NCI-H69 (cell line): ENCODE results near the gene GXYLT1.
"Not testable (repeated sequence)": the region's sequence is repeated elsewhere in the genome, so short reads cannot be mapped to it uniquely, and the experiment has no call there.

Experiments
- DNase-seq: peaks from one replicate; lab custom pipeline; 2025; lab: John Stamatoyannopoulos, UW

The GXYLT1 gene

GRCh38 chr12:42099433-42099832 lies 45.2 kb downstream of the GXYLT1 start:
- DNase-seq, result no peak

- no peak for DNase-seq
Observed at GRCh38 chr12:42097971-42098370, 46.7 kb downstream of the GXYLT1 start.

DNA sequence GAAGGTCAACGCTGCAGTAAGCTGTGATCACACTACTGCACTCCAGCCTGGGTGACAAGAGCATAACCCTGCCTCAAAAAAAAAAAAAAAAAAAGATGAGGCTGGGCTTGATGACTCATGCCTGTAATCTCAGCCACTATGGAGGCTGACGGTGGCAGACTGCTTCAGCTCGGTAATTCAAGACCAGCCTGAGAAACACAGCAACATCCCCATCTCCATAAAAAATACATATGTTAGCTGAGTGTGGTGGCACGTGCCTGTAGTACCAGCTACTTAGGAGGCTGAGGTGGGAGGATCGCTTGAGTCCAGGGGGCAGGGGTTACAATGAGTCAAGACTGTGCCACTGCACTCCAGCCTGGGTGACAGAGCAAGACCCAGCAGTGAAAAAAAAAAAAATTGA lies 50.4 kb downstream of the GXYLT1 start:
- DNase-seq, result peak; percentile 8

DNA sequence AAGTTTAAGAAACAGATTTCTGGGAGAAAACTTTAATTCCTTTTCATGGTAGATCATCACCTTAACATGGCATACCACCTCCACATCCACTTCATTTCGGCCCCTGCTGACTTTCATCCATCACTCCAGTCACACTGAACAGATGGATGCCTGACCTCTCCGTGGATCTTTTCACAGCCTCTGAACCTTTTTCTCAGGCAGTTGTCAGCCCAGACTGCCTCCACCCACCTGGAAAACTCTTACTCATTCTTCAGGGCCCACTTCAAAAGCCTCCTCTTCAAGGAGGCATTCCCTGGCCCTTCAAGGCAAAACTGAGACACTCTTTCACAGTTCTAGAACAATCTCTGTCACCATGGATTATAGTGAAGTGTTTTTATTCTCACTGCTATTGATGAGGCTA lies 52.9 kb downstream of the GXYLT1 start:
- DNase-seq, result peak; percentile 66

- DNase-seq, result no peak
Observed at GRCh38 chr12:42090899-42091298, 53.8 kb downstream of the GXYLT1 start.

DNA sequence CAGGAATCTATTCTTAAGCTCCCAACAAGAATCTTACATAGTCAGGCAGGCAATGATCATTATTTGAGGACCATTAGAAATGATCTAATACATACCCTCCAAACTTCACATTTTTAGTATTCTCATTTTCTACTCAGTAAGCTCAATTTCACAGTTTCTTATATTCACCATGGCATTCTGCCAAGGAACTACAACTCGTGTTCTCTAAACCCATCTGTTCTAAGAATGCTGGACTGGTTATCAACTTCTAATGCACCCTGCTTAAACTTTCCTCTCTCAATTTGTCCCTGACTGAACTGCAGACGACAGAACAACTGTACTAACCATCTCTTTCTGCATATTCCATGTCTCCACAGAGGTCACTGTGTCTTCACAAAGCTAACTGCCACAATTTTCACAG lies 58.6 kb downstream of the GXYLT1 start:
- DNase-seq, result no peak

- DNase-seq, result no peak
Observed at GRCh38 chr12:42085594-42085993, 59.1 kb downstream of the GXYLT1 start.

- DNase-seq, result no peak
Observed at GRCh38 chr12:42084522-42084921, 60.2 kb downstream of the GXYLT1 start.

DNA sequence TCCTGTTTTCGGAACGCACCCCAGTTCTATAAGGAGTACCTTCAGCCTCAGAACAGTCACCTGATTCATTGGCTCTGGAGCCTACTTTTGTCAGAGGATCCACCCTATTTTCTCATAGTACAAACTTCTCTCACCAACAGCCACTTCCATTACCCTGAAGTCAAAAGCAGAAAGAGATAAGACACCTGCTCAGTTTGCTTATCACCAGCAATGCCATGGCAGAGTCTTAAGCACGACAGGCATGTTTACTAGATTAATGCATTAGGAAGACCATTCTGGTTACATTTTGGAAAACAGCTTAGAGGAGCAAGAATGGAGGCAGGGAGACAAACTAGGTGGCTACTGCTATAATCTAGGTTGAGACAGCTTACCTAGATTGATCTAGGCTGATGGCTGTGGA lies 67.7 kb downstream of the GXYLT1 start:
- DNase-seq, result no peak

- no peak for DNase-seq
Observed at GRCh38 chr12:42070036-42070435, 74.6 kb downstream of the GXYLT1 start.

- DNase-seq, result no peak
Observed at GRCh38 chr12:42059127-42059526, 85.5 kb downstream of the GXYLT1 start.

- DNase-seq, result no peak
Observed at GRCh38 chr12:42056130-42056529, 88.5 kb downstream of the GXYLT1 start.

DNA sequence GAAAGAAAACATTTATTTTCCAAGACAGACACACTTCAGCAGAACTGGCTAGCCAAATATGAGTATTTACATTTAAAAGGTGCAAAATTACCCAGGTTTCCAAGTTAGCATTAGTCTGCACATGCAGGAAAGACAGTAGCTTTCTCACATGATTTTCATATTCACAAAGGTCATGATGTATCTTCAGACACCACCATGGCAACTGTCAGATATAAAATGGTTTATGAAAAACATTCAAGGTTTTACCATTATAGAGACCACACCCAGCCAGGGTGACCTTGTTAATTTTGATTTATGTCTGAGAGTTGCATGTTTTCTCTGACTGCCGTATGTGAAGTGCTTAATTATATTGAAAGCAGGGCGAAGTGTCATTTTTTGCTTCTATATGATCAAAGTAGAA lies 91.2 kb downstream of the GXYLT1 start:
- DNase-seq, result no peak

DNA sequence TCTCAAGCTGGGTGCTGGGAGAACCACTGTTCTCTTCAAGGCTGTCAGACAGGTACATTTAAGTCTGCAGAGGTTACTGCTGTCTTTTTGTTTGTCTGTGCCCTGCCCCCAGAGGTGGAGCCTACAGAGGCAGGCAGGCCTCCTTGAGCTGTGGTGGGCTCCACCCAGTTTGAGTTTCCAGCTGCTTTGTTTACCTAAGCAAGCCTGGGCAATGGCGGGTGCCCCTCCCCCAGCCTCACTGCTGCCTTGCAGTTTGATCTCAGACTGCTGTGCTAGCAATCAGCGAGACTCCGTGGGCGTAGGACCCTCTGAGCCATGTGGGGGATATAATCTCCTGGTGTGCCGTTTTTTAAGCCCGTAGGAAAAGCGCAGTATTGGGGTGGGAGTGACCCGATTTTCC lies 95.7 kb downstream of the GXYLT1 start:
- DNase-seq, result not testable (repeated sequence)

DNA sequence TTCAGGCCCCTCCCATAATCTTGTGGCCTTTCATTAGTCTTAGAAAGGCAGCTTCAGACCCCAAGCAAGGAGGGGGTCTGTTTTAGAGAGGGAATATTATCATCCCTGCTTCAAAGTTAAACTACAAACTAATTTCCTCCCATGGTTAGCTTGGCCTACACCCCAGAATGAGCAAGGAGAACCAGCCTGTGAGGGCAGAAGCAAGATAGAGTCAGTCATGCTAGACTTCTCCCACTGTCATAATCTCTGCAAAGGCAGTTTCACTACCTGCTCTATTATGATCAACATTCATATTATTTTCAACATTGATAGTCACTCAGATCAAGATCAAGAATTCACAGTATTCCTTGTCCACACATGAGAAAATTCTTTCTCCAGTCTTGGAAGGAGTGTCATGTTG lies 105.1 kb downstream of the GXYLT1 start:
- no peak for DNase-seq

DNA sequence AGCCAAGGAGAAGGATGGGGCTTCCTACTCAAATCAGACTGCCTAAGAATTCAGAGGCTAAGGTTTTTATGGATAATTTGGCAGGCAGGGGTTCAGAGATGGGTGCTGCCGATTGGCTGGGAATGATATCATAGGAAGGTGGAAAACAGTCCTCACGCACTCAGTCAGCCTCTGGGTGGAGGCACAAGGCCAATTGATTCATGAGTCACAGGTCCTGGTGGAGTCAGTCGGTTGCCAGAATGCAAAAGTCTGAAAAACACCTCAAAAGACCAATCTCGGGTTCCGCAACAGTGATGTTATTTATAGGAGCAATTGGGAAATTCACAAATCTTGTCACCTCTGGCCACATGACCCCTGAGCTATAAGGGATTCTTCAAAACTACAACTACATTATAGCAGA lies 105.5 kb downstream of the GXYLT1 start:
- no peak for DNase-seq

DNA sequence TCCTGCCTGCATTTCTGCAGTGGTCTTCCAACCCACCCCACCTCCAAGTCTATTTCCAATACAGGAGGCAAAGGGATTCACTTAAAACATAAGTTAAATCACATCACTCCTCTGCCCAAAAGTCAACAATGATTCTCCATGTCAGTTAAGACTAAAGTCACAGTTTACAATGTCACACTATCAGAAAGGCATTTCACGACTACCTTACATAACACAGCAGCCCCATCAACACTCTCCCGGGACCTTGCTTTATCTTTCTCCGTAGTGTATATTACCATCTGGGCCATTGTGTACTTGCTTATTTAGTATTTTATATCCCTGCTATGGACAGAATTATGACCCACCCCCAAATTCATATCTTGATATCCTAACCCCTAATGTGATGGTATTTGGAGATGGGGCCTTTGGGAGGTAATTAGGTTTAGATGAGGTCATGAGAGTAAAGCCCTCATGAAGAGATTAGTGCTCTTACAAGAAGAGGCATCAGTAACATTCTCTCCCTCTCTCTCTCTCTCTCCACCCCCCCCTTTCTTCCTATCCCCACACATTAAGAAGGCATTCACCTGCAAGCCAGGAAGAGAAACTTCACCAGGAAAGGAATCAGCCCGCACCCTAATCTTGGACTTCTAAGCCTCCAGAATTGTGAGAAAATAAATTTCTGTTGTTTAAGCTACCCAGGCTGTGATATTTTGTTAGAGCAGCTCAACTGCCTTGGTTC lies 112.7 kb downstream of the GXYLT1 start:
- DNase-seq, result no peak
